Measurements from ENCODE around the gene KMT2C.
A peak's percentile ranks its signal among the peaks of the same experiment; 100 is the strongest.
"Not testable (repeated sequence)": the region's sequence is repeated elsewhere in the genome, so short reads cannot be mapped to it uniquely, and the experiment has no call there.

The KMT2C gene

GRCh38 chr7:152435384-152436110, at the start of gene KMT2C:
Gene KMT2C, minus strand, starts transcription at chr7:152436003. Its CDS starts 217 bp downstream, at chr7:152435786.
- DNase-seq: peak; percentile 41

DNA sequence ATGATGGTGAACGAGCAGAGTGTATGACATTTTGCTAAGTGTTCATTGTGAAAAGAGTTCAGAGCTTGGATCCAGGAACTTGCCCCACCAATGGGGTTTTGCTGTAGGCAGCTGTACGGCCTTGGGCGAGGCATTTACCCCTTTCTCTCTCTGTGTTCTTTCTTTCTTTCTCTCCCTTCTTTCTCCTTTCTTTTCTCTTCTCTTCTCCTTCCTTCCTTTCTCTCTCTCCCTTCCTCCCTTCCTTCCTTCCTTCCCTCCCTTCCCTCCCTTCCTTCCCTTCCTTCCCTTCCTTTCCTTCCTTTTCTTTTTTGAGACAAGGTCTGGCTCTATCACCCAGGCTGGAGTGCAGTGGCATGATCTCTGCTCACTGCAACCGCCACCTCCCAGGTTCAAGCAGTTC, 45.3 kb upstream of the KMT2C start:
- DNase-seq: no peak

DNA sequence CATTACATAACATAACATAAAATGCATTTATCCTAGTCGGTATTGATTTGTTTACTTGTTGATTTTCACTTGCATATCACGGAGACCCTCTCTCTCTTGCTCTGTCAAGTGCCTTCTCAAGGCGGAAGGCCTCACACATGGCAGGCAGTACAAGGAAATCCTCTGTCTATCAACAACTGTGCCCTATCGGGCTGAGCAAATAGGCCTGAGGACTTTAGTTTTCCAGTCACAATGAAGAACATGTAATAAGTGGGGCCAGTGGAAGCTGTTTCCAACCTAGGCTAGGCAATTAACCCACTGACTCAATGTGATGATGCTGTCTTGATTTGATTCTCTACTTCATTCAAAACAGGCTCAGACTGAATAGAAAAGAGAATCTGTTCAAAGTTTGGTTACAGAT, 44.9 kb upstream of the KMT2C start:
- no peak for DNase-seq

GRCh38 chr7:152479595-152479994, 43.8 kb upstream of the KMT2C start:
- no peak for DNase-seq

DNA sequence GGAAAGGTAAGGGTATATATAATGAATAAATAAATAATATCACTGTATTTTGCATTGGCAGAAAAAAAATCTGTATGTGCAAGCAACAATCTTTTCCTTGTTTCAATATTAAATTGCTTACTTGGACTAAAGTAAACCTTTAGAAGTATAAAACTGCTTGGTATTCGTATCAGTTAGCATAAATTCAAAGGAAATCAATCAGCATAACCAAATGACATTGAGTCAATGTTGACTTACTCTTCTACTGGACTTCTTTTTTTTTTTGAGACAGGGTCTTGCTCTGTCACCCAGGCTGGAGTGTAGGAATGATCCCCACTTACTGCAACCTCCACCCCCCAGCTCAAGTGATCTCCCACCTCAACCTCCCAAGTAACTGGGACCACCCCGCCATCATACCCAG, 42.3 kb upstream of the KMT2C start:
- no peak for DNase-seq

- DNase-seq: no peak
Observed at GRCh38 chr7:152477079-152477478, 41.3 kb upstream of the KMT2C start.

GRCh38 chr7:152476551-152476950, 40.7 kb upstream of the KMT2C start:
- no peak for DNase-seq

DNA sequence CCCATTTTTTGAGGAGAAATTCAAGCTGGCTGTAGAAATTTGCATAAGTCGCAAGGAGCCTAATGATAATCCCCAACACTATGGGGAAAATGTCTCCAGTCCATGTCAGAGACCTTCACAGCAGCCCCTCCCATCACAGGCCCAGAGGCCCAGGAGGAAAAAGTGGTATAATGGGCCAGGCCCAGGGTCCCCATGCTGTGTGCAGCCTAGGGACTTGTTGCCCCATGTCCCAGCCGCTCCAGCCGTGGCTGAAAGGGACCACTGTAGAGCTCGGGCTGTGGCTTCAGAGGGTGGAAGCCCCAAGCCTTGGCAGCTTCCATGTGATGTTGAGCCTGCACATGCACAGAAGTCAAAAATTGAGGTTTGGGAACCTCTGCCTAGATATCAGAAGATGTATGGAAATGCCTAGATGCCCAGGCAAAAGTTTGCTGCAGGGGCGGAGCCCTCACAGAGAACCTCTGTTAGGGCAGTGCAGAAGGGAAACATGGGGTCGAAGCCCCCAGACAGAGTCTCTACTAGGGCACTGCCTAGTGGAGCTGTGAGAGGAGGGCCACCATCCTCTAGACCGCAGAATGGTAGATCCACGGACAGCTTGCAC, 35.3 kb upstream of the KMT2C start:
- DNase-seq: not testable (repeated sequence)

- DNase-seq: not testable (repeated sequence)
Observed at GRCh38 chr7:152470251-152471022, 34.6 kb upstream of the KMT2C start.

DNA sequence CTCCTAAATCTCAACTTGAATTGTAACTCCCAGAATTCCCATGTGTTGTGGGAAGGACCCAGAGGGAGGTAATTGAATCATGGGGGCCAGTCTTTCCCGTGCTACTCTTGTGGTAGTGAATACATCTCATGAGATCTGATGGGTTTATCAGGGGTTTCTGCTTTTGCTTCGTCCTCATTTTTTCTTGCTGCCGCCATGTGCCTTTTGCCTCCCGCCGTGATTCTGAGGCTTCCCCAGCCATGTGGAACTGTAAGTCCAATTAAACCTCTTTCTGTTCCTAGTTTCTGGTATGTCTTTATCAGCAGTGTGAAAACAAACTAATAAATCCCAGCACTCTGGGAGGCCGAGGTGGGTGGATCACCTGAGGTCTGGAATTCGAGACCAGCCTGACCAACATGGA, 33.8 kb upstream of the KMT2C start:
- DNase-seq: not testable (repeated sequence)

GRCh38 chr7:152467225-152467624, 31.4 kb upstream of the KMT2C start:
- no peak for DNase-seq

DNA sequence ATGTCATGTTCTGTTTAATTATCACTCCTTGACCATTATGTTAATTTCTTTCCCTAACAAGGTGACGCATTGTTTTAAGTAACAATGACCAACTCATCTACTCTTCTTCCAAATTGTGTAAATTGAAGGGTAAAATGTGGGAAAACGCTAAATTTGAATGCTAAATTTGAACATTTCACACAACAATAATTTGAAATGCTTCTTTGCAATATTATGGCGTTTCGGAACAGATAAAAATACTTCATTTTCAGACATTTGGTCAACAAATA, 29.2 kb upstream of the KMT2C start:
- no peak for DNase-seq

DNA sequence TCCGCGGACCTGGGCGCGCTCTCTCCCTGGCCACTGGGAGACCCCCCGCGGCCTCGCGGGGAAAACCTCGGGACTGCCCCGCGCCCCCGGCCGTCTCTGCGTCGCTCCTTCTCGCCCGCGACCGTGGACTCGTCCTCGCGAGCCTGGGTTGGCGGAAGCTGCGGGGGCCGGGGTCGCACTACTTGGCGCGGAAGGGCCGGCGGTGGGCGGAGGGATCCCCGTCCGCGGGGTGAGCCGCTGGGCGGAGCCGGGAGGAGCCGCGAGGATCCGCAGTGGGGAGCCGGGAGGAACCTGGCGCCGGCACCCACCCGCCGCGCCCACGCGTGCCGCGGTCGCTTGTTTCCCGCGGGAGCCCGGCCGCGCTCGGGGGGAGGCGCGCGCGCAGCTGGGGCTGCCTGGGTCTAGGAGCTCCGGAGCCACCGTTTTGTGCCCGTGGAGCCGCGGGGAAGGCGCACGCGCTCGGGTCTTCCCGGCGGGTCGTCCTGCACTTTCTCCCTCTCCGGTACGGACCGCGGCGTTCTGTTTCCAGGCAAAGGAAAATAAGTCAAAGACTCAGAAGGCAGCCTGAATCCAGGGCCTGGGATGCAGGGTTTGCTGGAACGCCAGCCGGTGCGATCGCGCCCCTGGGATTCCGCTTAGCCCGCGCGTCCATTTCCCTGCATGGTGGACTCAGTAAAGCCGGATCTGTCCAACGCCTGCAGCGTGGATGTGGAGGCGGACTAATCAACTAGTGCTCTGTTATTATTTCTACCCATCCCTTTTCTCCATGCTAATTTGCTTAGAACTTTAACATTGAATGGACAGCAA, 28.7 kb upstream of the KMT2C start:
- DNase-seq: peak; percentile 61

DNA sequence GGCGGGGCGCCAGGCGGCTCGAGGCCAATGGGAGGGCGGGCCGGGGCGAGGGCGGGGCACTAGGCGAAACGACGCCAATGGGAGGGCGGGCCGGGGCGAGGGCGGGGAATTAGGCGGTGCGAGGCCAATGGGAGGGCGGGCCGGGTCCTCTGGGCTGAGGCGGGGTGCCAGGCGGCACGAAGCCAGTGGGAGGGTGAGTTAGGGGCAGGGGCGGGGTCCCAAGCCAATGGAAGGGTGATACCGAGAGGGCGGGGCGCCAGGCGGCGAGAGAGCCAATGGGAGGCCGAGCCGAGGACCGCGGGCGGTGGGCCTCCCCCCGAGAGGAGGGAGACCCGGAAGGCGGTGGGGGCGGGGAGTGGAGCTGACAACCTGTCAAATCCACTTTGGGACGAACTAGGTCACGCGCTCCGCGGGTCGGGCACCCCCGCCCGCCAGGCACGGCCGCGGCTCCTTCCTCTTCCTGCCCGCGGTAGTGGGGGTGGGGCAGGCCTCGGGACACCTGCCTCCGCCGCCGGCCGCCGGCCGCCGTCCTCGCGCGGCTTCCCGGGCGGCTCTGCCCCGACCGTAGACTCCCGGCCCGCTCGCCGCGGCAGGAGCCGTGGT, 28.0 kb upstream of the KMT2C start:
- peak; percentile 81 for DNase-seq

DNA sequence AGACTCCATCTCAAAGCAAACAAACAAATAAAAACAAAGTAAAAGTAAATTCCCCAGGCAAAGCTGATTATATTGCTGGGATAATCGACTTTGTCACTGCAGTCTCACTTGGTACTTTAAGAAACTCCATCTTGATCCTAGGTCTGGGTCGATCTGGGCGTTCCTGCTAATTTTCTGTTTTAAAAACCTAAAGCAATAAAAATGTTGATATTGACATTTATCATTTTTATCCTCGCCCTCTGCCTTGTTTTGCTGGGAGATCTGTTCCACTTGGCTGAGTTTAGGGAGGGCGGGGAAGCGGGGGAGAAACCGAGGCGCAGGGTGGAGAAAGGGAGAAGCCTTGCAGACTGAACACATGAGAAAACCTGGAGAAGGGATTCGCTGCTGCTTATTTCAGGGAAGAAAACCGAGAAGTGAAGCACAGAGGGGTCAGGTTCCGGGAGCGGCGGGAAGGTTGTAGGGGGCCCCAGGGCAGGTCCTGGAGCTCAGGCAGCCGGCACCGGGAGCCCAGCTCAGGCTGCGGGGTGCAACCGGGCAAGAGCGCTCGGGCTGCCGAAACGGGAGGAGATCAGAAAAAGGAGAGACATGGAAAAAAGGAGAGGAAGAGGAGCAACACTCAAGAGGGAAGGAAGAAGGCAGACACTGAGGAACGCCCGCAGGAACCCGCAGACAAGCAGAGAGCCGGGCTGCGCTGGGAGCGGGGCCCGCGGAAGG, 27.3 kb upstream of the KMT2C start:
- DNase-seq: peak; percentile 23

DNA sequence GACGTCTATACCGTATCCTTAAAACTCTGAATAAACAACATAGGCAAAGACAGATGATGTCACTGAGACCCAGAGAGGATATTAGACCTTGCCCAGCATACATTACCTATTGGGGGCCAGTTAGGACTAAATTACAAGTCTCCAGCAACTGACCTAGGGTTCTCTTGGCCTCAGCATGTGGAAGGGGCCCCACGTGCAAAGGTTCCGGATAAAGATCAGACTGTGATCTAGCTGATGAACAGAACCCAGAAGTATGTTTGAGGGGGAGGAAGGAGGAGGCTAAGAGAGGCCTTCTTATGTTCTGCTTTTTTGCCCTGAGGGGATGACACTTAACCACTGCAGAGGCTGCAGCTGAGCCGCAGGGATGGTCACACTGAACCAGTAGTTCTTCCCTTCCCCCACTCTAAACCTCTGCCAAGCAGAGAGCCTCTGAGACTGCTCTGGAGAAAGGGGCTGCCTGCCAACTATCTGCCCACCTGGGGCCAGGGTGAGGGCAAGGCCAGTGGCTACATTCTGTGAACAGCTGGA, 24.0 kb upstream of the KMT2C start:
- no peak for DNase-seq

GRCh38 chr7:152451356-152451755, 15.6 kb upstream of the KMT2C start:
- DNase-seq: no peak

- DNase-seq: not testable (repeated sequence)
Observed at GRCh38 chr7:152445386-152446008, 9.7 kb upstream of the KMT2C start.

DNA sequence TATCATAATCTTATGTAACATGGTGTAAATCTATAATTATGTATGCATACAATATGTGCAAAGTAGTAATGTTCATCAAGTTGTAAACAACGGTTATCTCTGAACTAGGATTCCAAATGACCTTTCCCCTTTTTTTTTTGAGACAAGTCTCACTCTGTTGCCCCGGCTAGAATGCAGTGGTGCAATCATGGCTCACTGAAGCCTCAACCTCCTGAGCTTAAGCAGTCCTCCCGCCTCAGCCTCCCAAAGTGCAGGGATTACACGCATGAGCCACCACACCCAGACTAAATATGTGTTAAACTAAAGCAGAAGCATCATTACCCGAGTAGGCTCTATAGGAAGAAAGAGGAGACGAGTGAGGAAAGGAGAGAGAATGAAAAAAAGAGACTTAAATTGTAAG, 7.8 kb upstream of the KMT2C start:
- DNase-seq: no peak

- DNase-seq: no peak
Observed at GRCh38 chr7:152442330-152442835, 6.6 kb upstream of the KMT2C start.

DNA sequence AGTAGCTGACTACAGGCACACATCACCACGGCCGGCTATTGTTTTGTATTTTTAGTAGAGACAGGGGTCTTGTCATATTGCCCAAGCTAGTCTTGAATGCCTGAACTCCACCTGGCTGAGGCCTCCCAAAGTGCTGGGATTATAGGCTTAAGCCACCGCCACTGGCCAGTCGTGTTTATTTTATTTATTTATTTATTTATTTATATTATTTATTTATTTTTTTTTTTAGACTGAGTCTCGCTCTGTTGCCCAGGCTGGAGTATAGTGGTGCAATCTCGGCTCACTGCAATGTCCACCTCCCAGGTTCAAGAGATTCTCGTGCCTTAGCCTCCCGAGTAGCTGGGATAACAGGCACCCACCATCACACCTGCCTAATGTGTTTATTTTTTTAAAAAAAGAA, 6.0 kb upstream of the KMT2C start:
- DNase-seq: not testable (repeated sequence)
